HG02763 (cell line): ENCODE measurements around the gene PLCB1.

ENCODE experiments used
- ATAC-seq: cut with Tn5 transposase; IDR thresholded peaks from one replicate; pipeline ENCODE4 v1.9.1; 2021; ENCODE audit warnings: mild to moderate bottlenecking, moderate library complexity; ENCODE audit not compliant: unreplicated experiment

The PLCB1 gene

GRCh38 chr20:8242066-8242465 is 110.0 kb downstream of the PLCB1 start:
- no peak for ATAC-seq

GRCh38 chr20:8242827-8243724 is 111.0 kb downstream of the PLCB1 start:
- no peak for ATAC-seq

DNA sequence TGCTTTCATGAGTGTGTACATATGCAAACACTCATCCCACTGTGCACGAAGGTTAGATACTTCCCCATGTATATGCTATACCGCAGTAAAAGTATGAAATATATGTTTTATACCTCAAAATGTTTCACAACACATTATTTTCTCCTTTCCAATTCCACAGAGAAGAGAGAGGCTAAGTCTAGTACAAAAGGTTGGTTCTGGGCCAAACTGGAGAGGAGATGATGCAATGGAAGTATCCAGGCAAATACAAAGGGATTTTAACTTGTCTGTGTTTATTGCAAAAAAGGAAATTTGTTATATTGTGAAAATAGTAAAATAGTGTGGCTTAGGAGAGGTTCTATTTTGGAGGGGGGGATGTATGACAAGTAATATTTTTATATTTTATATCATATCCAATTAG is 112.6 kb downstream of the PLCB1 start:
- ATAC-seq, result no peak

GRCh38 chr20:8246153-8246552 is 114.1 kb downstream of the PLCB1 start:
- no peak for ATAC-seq

GRCh38 chr20:8246716-8247115 is 114.7 kb downstream of the PLCB1 start:
- no peak for ATAC-seq

DNA sequence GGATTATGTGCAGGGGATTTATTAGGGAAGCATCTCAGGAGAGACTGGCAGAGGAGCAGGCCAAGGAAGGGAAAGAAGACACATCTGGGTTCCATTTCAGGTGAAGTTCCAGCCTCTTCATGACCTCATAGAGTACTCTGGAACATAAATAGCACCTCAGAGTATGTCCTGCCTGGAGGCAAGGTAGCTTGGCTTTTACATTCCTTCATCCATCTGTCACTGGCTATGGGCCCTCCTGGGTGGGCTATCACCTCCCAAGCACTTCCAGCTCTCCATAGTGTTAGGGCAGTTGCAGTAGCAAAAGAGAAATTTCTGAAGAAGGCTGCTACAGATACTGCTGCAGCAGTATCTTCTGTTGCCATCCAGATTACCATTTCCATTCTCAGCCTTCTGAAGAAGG is 116.0 kb downstream of the PLCB1 start:
- no peak for ATAC-seq

GRCh38 chr20:8249634-8250033 is 117.6 kb downstream of the PLCB1 start:
- no peak for ATAC-seq

DNA sequence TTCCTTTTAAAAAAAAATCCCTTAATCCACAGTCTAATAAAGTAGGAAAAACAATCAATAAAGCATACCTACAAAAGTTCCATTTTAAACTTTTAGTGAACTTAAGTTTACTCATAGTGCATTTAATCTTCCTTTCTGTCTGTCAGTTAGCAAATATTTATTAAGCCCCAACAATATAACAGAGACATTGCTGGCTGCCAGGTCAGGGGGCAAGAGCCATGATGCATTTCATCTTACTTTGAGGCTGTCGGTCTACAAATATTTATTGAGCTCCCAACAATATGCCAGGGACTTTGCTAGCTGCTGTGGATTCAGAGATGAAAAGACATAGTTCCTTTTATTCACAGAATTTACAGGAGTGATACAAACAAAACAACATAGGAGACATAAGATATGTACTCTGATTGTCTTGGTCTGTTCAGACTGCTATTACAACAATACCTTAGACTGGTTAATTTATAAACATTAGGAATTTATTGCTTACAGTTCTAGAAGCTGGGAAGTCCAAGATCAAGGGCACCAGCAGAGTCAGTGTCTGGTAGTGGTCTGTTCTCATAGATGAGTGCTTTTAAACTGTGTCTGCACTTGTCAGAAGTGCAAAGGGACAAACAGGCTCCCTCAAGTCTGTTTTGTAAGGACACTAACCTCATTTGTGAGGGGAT is 118.6 kb downstream of the PLCB1 start:
- no peak for ATAC-seq

GRCh38 chr20:8251201-8251575 is 119.1 kb downstream of the PLCB1 start:
- ATAC-seq, result no peak

DNA sequence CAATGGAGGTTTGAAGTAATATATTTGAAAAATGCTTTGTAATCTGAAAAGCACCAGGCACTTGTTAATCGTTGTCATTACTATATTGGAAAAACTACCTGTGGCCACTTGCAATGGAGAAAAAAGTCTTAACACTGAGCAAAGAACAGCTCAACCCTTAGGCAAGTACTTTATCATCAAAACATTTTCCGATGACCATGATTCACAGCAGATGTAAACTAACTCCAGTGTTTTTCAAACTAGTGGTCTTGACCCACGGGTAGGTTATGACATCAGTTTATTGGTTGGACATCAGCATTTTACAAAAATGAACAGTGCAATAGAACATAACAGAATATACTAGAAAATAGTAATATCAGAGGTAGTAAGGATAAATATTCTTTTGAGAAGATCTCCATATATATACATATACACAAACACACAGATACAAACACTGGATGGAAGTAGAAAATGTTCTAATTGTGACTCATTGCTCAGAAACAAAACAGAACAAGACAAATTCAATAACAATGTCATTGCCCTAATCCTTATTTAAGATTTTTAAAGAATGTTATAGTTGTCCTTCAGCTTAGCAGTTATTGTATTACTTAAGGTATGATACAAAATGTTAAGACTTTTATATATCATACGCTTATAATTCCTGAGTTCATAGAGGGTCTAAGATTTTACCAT is 123.0 kb downstream of the PLCB1 start:
- no peak for ATAC-seq

- ATAC-seq, result no peak
These were observed 124.0 kb downstream of the PLCB1 start for GRCh38 chr20:8255945-8256632.

DNA sequence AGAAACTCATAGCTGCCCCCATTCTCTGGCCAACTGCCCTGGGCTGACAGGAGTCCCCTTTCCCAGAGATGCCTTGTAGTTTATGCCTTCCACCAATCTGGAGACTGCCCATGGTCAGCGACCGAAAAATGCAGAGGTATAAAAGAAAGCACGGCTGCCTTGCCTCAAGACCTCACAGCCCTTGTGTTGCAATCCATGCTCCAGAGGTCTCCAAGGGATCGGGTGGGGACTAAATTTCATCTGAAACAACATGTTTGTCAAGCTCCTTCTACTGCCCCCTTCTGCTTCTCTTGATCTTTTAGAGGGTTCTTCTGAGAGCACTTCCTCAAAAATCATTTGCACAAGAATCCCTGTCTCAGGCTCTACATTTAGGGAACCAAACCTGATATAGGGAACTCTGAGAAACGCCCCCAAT is 128.8 kb downstream of the PLCB1 start:
- no peak for ATAC-seq

DNA sequence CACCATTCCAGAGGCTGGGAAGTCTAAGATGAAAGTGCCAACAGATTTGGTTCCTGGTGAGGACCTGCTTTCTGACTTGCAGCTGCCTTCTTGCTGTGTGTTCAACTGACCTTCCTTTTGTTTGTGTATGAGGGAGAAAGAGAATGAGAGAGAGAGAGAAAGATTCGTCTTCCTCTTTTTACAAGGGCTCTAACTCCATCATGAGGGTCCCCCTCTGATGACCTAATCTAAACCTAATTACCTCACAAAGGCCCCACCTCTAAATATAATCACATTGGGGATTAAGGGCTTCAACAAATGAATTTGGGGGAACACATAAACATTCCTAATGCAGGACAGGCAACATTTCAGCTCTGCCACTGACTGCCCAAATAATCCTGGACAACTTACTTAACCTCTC is 130.7 kb downstream of the PLCB1 start:
- no peak for ATAC-seq

DNA sequence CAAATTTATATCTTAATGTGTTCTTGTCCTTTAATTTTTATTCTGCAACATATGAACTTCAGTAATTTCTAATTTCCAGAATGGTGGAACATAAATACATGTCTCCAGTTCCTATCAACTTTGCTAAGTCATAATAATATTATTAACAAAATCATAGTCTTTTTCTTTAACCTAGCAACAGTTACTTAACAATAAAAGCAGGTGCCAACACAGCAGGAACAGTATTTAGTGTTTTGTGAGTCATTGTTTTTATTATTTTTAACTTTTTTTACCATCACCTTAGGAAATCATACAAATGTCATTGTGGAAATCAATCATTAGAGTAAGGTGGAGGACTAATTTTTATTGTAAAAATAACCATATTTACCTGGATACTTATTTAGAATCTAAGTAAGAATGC is 133.5 kb downstream of the PLCB1 start:
- ATAC-seq, result no peak

DNA sequence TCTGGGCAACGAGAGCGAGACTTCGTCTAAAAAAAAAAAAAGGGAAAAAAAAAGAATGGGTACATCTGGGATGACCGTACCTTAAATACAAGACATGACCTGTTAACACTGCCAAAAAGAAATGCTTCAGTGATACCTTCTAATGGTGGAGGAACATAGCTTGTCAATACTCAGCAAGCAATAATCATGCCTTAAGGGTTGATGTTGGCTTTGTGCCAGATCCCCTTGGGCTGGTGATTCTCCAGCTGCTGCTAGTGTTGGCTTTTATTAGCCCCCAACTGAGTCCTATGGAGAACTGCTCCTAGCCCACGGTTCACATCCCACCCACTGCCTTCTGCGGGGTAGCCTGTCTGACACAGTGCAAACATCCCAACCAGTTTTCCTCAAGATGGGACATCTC is 134.9 kb downstream of the PLCB1 start:
- no peak for ATAC-seq

DNA sequence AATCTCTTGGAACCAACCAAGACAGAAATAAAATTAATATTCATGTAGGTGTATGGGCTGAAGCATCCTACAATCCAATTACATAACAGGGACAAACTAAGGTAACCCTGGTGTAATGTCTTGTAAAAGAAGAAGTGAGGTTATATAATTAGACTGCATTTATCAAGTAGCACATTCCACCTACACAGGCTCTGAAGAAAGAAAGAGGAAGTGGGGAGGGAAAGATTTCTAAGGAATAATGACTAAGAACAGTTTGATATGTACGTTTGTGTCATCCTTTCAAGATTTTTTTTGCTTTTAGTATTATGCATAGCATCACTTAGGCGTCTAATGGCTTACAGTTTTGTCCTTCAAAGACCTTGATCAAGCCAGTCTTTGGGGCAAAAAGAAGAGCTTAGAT is 139.7 kb downstream of the PLCB1 start:
- ATAC-seq, result no peak

DNA sequence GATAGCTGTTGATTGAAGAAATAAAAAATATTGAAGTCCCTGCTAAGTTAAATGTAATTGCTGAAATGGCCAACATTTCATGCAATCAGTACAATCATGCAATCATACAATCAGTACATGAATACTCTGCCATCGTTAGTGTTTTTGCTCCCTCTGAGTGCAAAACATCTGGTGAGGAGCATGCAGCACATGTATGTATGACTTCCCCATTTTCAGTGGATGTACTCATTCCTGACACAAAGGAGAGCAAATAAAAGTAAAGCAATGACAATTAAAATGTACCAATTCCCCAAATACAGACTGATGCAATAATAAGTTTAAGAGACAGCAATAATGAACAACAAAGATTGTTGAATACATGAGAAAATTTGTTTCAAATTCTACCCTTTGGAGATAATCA is 140.7 kb downstream of the PLCB1 start:
- ATAC-seq, result no peak

- no peak for ATAC-seq
These were observed 152.8 kb downstream of the PLCB1 start for GRCh38 chr20:8284902-8285301.

- ATAC-seq, result no peak
These were observed 155.3 kb downstream of the PLCB1 start for GRCh38 chr20:8287340-8287739.

- ATAC-seq, result no peak
These were observed 159.1 kb downstream of the PLCB1 start for GRCh38 chr20:8291200-8291599.

DNA sequence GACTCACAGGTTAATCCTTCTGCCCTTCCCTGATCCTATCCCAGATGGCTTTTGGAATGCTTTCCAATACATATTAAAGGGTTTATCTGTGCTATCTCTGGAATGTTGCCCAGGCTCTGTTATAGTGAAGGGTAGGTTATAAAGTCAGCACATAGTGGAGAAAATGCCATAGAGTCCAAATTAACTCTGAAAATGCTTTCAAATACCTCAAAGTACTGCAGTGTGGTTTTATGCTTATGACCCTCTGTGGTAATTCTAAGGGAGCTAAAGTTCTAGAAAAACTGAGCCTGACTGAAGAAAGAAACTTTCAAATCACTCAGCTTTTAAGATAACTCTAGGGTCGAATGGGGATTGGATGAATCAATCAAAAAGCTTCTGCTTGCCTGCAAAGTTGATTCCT is 159.8 kb downstream of the PLCB1 start:
- no peak for ATAC-seq
